Natural killer cell (primary cell): ENCODE results near the gene SLC25A13. TPM values are rescaled to one million over a fixed set of nuclear protein-coding genes. Genes with fewer than 3 reads are reported as not detected.

Experiments
- ATAC-seq, 3 donors: fragments of 150-1000 bp in 2 of 3; fragments of 200-7000 bp in 1 of 3; cut with Tn5 transposase; 1 replicate in 1 of 3; 2 replicates in 2 of 3; pipeline ENCODE4 v1.10.0; 2021; ENCODE audit warnings: mild to moderate bottlenecking in 2 of 3, moderate library complexity in 2 of 3
- DNase-seq, 2 donors: peaks; one replicate each; pipeline versions ENCODE4 v3.0.0 to v3.0.0-alpha.2; 2013 to 2021; ENCODE audit warnings: mixed read lengths in 1 of 2
- H3K27ac ChIP-seq: one replicate; pipeline ENCODE4 v1.5.1; 2013; ENCODE audit warnings: mild to moderate bottlenecking, low read length
- H3K27me3 ChIP-seq: one replicate; pipeline ENCODE4 v1.6.1; 2013; ENCODE audit warnings: low read length; ENCODE audit not compliant: control insufficient read depth, insufficient read depth
- H3K36me3 ChIP-seq: one replicate; pipeline ENCODE4 v1.6.1; 2013; ENCODE audit warnings: low read length; ENCODE audit not compliant: control insufficient read depth, insufficient read depth
- H3K4me1 ChIP-seq: one replicate; pipeline ENCODE4 v1.6.1; 2013; ENCODE audit warnings: low read length; ENCODE audit not compliant: control insufficient read depth, insufficient read depth
- H3K4me3 ChIP-seq: one replicate; pipeline ENCODE4 v1.5.1; 2013; ENCODE audit warnings: low read length
- H3K9me3 ChIP-seq: one replicate; pipeline ENCODE4 v1.6.1; 2013; ENCODE audit warnings: low read length; ENCODE audit not compliant: control insufficient read depth, insufficient read depth
- H3K27ac Mint-ChIP-seq, 2 donors: one replicate each; pipeline ENCODE4 v1.8.0; 2022; ENCODE audit warnings: mild to moderate bottlenecking in 2 of 2, mixed read lengths in 2 of 2, moderate library complexity in 1 of 2
- H3K27me3 Mint-ChIP-seq, 2 donors: one replicate each; pipeline ENCODE4 v1.8.0; 2022; ENCODE audit warnings: low read depth in 2 of 2, mixed read lengths in 2 of 2
- H3K36me3 Mint-ChIP-seq: one replicate; pipeline ENCODE4 v1.8.0; 2022; ENCODE audit warnings: mixed read lengths
- H3K4me1 Mint-ChIP-seq, 2 donors: one replicate each; pipeline ENCODE4 v1.8.0; 2022; ENCODE audit warnings: mixed read lengths in 2 of 2
- H3K4me3 Mint-ChIP-seq: one replicate; pipeline ENCODE4 v1.8.0; 2022; ENCODE audit warnings: mild to moderate bottlenecking, moderate library complexity, mixed read lengths
- H3K9me3 Mint-ChIP-seq, 2 donors: one replicate each; pipeline ENCODE4 v1.8.0; 2022; ENCODE audit warnings: mixed read lengths in 2 of 2
- WGBS: methylation state at CpG from one replicate; pipeline ENCODE4 v1.1.7; 2013; ENCODE audit warnings: missing lambda C conversion rate; ENCODE audit not compliant: insufficient coverage; 5-methylcytosine and 5-hydroxymethylcytosine counted together
- intact Hi-C: fragments of 100-400 bp; cut with micrococcal nuclease; formaldehyde crosslinking; loops from one replicate; pipeline ENCODE4 v1.14.2; 2022
- total RNA-seq, 4 donors: library from RNA; stranded (reverse); fragments of 120-200 nt in 1 of 4; gene quantifications; one replicate each; pipeline versions ENCODE4 v1.2.3 to v1.2.4, GENCODE V29; 2013 to 2022
- TF ChIP-seq, protein P1 (sequence below): fragments of 200-600 bp; IDR thresholded peaks from one replicate; pipeline ENCODE4 v1.8.0; 2022; ENCODE audit warnings: antibody characterized with exemption

Gene SLC25A13
- total RNA-seq, 3 donors from 2014 or later (not counting 1 experiment from before 2014, with no cell fraction given), result 16.9 to 20.8 (median 20.5) TPM

DNA sequence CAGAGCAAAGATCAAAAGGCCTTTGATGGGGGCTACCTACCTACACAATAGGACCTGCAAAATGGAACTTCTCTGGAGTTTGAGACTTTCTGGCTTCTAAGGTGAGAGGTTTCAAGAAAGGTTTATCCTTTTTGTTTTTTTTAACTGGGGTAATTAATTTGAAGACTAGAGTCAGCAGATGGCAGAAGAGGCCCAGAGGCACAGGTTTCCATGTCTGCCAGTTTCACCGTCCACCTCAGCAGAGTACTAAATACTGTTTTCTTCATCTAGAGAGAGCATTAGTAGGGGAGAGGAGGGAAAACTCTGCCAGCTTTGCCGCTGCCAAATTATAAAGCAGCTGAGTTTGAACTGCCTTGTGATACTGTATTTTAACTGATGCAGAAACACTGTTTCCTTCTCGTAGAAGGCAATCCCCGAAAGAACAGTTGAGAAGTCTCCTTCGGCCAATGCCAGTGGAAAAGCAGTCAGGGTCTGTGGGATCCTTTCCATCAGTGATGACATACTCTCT, 138.7 kb downstream of the SLC25A13 start:
- Histone ChIP-seq H3K4me1 (no peaks in the 10 kb centered on the region), H3K4me3 (no peak overlapping the region), H3K27ac (no peak overlapping the region), H3K9me3 (no peaks in the 10 kb centered on the region), H3K36me3 (peaks cover 20% of the 10 kb centered on the region), H3K27me3 (no peaks in the 10 kb centered on the region)
- no peak for DNase-seq
- 98% methylated on average over 4 of the region's 5 CpGs for WGBS
- Mint-ChIP-seq H3K36me3 (no peaks in the 10 kb centered on the region), H3K27me3 (no peaks in the 10 kb centered on the region), H3K4me1 (no peaks in the 10 kb centered on the region), H3K27ac (no peak overlapping the region), H3K4me3 (no peak overlapping the region), H3K9me3 (no peaks in the 10 kb centered on the region)
- intact Hi-C loops, result no loop called here
- ATAC-seq, result no peak
- TF ChIP-seq, protein P1, sequence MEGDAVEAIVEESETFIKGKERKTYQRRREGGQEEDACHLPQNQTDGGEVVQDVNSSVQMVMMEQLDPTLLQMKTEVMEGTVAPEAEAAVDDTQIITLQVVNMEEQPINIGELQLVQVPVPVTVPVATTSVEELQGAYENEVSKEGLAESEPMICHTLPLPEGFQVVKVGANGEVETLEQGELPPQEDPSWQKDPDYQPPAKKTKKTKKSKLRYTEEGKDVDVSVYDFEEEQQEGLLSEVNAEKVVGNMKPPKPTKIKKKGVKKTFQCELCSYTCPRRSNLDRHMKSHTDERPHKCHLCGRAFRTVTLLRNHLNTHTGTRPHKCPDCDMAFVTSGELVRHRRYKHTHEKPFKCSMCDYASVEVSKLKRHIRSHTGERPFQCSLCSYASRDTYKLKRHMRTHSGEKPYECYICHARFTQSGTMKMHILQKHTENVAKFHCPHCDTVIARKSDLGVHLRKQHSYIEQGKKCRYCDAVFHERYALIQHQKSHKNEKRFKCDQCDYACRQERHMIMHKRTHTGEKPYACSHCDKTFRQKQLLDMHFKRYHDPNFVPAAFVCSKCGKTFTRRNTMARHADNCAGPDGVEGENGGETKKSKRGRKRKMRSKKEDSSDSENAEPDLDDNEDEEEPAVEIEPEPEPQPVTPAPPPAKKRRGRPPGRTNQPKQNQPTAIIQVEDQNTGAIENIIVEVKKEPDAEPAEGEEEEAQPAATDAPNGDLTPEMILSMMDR, result no peak

DNA sequence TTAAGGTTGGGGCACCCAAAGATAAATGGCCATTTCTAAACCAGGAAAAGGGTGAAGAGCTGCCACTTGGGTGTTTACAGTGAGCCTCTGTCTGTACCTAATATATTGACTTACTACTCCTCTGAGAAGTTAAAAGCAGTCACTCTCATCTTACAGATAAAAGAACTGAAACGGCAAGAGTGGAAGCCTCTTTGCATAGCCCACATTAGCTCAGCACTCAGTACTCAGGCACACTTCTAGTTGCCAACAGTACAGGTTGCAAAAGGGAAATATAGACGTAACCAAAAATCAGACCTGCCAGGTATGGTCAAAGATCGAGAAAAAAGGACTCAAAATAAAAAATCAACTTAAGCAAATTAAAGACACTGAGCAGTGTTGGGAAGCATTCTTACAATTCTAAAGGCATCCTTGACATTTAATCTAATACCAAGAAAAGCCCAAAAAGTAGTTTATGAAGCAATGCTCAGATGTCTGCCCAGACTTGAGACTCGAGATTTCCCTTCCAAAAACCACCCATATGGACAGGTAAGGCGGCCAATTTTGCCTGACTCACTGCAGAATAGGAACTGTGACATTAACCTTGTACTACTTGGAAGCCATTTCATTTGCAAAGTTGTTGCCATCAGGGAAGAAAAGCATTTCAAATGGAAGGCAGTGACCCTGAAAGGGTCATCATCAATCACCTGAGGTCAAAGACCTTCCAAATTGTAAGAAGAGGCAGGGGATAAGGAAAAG, 139.3 kb downstream of the SLC25A13 start:
- TF ChIP-seq, protein P1, result no peak
- Mint-ChIP-seq H3K27me3 (no peaks in the 10 kb centered on the region), H3K4me1 (no peaks in the 10 kb centered on the region), H3K36me3 (no peaks in the 10 kb centered on the region), H3K4me3 (no peak overlapping the region), H3K9me3 (no peaks in the 10 kb centered on the region), H3K27ac (no peak overlapping the region)
- H3K27me3 ChIP-seq, result no peaks in the 10 kb centered on the region
- 90% methylated on average over 5 of the region's 5 CpGs for WGBS
- intact Hi-C loops, result no loop called here
- no peak for ATAC-seq
- DNase-seq, result no peak
- no peaks in the 10 kb centered on the region for H3K4me1 ChIP-seq
- H3K4me3 ChIP-seq, result no peak overlapping the region
- peaks cover 20% of the 10 kb centered on the region for H3K36me3 ChIP-seq
- no peaks in the 10 kb centered on the region for H3K9me3 ChIP-seq
- no peak overlapping the region for H3K27ac ChIP-seq

- H3K4me3 Mint-ChIP-seq, result no peak overlapping the region
- H3K4me1 Mint-ChIP-seq, result no peaks in the 10 kb centered on the region
- H3K36me3 ChIP-seq, result peaks cover 20% of the 10 kb centered on the region
- no peaks in the 10 kb centered on the region for H3K9me3 Mint-ChIP-seq
- DNase-seq, result no peak
- H3K27ac Mint-ChIP-seq, result no peak overlapping the region
- ATAC-seq, result no peak
- intact Hi-C loops, result no loop called here
- no peaks in the 10 kb centered on the region for H3K9me3 ChIP-seq
- TF ChIP-seq, protein P1, result no peak
- H3K27ac ChIP-seq, result no peak overlapping the region
- no peak overlapping the region for H3K4me3 ChIP-seq
- no peaks in the 10 kb centered on the region for H3K36me3 Mint-ChIP-seq
- H3K27me3 ChIP-seq, result no peaks in the 10 kb centered on the region
- no peaks in the 10 kb centered on the region for H3K4me1 ChIP-seq
- 100% methylated on average over 2 of the region's 3 CpGs for WGBS
- no peaks in the 10 kb centered on the region for H3K27me3 Mint-ChIP-seq
These were observed 140.7 kb downstream of the SLC25A13 start for GRCh38 chr7:96181174-96181573.

- ATAC-seq, result no peak
- Histone ChIP-seq H3K36me3 (peaks cover 25% of the 10 kb centered on the region), H3K9me3 (no peaks in the 10 kb centered on the region), H3K27ac (no peak overlapping the region), H3K4me1 (no peaks in the 10 kb centered on the region), H3K27me3 (no peaks in the 10 kb centered on the region), H3K4me3 (no peak overlapping the region)
- TF ChIP-seq, protein P1, result no peak
- H3K36me3 Mint-ChIP-seq, result no peaks in the 10 kb centered on the region
- H3K4me1 Mint-ChIP-seq, result no peaks in the 10 kb centered on the region
- H3K27me3 Mint-ChIP-seq, result no peaks in the 10 kb centered on the region
- no peak overlapping the region for H3K27ac Mint-ChIP-seq
- H3K9me3 Mint-ChIP-seq, result no peaks in the 10 kb centered on the region
- no peak overlapping the region for H3K4me3 Mint-ChIP-seq
- peak in 1 of 2 donors; percentile 6 for DNase-seq
- intact Hi-C loops, result no loop called here
These were observed 142.1 kb downstream of the SLC25A13 start for GRCh38 chr7:96179837-96180236.
